Mesenchymal stem cell (in vitro differentiated cells and primary cell): Measurements from ENCODE around the gene ROBO1.

ENCODE experiments used
- DNase-seq: peaks from one replicate; pipeline ENCODE4 v3.0.0-alpha.2; 2013
- H2AFZ ChIP-seq: one replicate; pipeline ENCODE4 v1.6.1; 2013; ENCODE audit warnings: low read depth, mild to moderate bottlenecking, control low read depth, inconsistent platforms, low read length, moderate library complexity
- H2AK5ac ChIP-seq: 2 replicates; pipeline ENCODE4 v1.6.1; 2013; ENCODE audit warnings: low read length, moderate library complexity, mild to moderate bottlenecking, inconsistent platforms; ENCODE audit not compliant: severe bottlenecking
- H2BK120ac ChIP-seq: one replicate; pipeline ENCODE4 v1.6.1; 2013; ENCODE audit warnings: low read depth, mild to moderate bottlenecking, inconsistent platforms, low read length, moderate library complexity
- H2BK12ac ChIP-seq, 2 experiments: one replicate each; pipeline ENCODE4 v1.6.1; 2013; ENCODE audit warnings: inconsistent platforms in 2 of 2, low read length in 2 of 2, mild to moderate bottlenecking in 2 of 2, moderate library complexity in 2 of 2, control low read depth in 1 of 2
- H2BK15ac ChIP-seq: one replicate; pipeline ENCODE4 v1.6.1; 2013; ENCODE audit warnings: mild to moderate bottlenecking, low read depth, inconsistent platforms; ENCODE audit not compliant: poor library complexity, severe bottlenecking
- H2BK5ac ChIP-seq: 2 replicates; pipeline ENCODE4 v1.6.1; 2013; ENCODE audit warnings: low read depth, mild to moderate bottlenecking, low read length, control low read depth, inconsistent platforms; ENCODE audit not compliant: poor library complexity, severe bottlenecking
- H3K14ac ChIP-seq, 2 experiments: one replicate each; pipeline ENCODE4 v1.6.1; 2013; ENCODE audit warnings: inconsistent platforms in 2 of 2, low read length in 2 of 2, control low read depth in 1 of 2, mild to moderate bottlenecking in 1 of 2, moderate library complexity in 1 of 2
- H3K18ac ChIP-seq, 2 experiments: one replicate each; pipeline ENCODE4 v1.6.1; 2013; ENCODE audit warnings: inconsistent platforms in 2 of 2, low read length in 2 of 2, control low read depth in 1 of 2, low read depth in 1 of 2, mild to moderate bottlenecking in 1 of 2
- H3K23ac ChIP-seq, 2 experiments: one replicate each; pipeline ENCODE4 v1.6.1; 2013; ENCODE audit warnings: inconsistent platforms in 2 of 2, low read length in 2 of 2, mild to moderate bottlenecking in 2 of 2, moderate library complexity in 2 of 2, control low read depth in 1 of 2
- H3K27ac ChIP-seq: 2 replicates; pipeline ENCODE4 v1.5.1; 2013; ENCODE audit warnings: mild to moderate bottlenecking, moderate library complexity, low read length, control low read depth, inconsistent platforms; ENCODE audit not compliant: poor library complexity, severe bottlenecking
- H3K27me3 ChIP-seq, 2 experiments: 2 replicates each; pipeline versions ENCODE4 v1.6.1 to v1.7.0; 2013; ENCODE audit warnings: low read length in 2 of 2, mild to moderate bottlenecking in 2 of 2, moderate library complexity in 2 of 2, control low read depth in 1 of 2, inconsistent platforms in 1 of 2; ENCODE audit not compliant: control insufficient read depth in 1 of 2, insufficient read depth in 1 of 2
- H3K36me3 ChIP-seq, 2 experiments: 2 replicates each; pipeline versions ENCODE4 v1.6.1 to v1.7.0; 2013; ENCODE audit warnings: low read length in 2 of 2, control low read depth in 1 of 2, inconsistent platforms in 1 of 2, low read depth in 1 of 2, mild to moderate bottlenecking in 1 of 2; ENCODE audit not compliant: insufficient read depth in 2 of 2, control insufficient read depth in 1 of 2
- H3K4ac ChIP-seq, 2 experiments: one replicate each; pipeline ENCODE4 v1.6.1; 2013; ENCODE audit warnings: inconsistent platforms in 2 of 2, low read length in 2 of 2, mild to moderate bottlenecking in 2 of 2, moderate library complexity in 2 of 2, control low read depth in 1 of 2, low read depth in 1 of 2
- H3K4me1 ChIP-seq: 2 replicates; pipeline ENCODE4 v1.6.1; 2013; ENCODE audit warnings: low read depth, low read length, control low read depth; ENCODE audit not compliant: control insufficient read depth, insufficient read depth
- H3K4me2 ChIP-seq: 2 replicates; pipeline ENCODE4 v1.6.1; 2013; ENCODE audit warnings: low read length, mild to moderate bottlenecking, inconsistent platforms; ENCODE audit not compliant: poor library complexity, severe bottlenecking
- H3K4me3 ChIP-seq, 2 experiments: 2 replicates each; pipeline versions ENCODE4 v1.5.1 to v1.7.0; 2013; ENCODE audit warnings: low read length in 2 of 2, mild to moderate bottlenecking in 2 of 2, control low read depth in 1 of 2, low read depth in 1 of 2; ENCODE audit not compliant: insufficient read depth in 1 of 2
- H3K79me1 ChIP-seq: replicated peaks from 2 replicates; pipeline ENCODE4 v1.6.1; 2013; ENCODE audit warnings: mild to moderate bottlenecking, control low read depth, low read length, inconsistent platforms; ENCODE audit not compliant: poor library complexity, severe bottlenecking
- H3K9ac ChIP-seq: 2 replicates; pipeline ENCODE4 v1.7.0; 2013; ENCODE audit warnings: mild to moderate bottlenecking, low read length, moderate library complexity
- H3K9me3 ChIP-seq: 2 replicates; pipeline ENCODE4 v1.7.0; 2013; ENCODE audit warnings: mild to moderate bottlenecking, low read length; ENCODE audit not compliant: control insufficient read depth
- H4K8ac ChIP-seq: one replicate; pipeline ENCODE4 v1.6.1; 2013; ENCODE audit warnings: inconsistent platforms, mild to moderate bottlenecking, low read length, moderate library complexity
- H4K91ac ChIP-seq: one replicate; pipeline ENCODE4 v1.6.1; 2013; ENCODE audit warnings: mild to moderate bottlenecking, low read length, inconsistent platforms
- WGBS: methylation state at CpG from one replicate; pipeline ENCODE4 v1.1.7; 2013; ENCODE audit warnings: mixed read lengths; 5-methylcytosine and 5-hydroxymethylcytosine counted together

The ROBO1 gene

GRCh38 chr3:78913711-78914110 is 854.1 kb downstream of the ROBO1 start:
- Histone ChIP-seq H2AFZ (no peak overlapping the region), H3K27ac (no peak overlapping the region), H3K4me3 (no peak overlapping the region), H3K36me3 (no peaks in the 10 kb centered on the region), H3K9ac (no peak overlapping the region), H2AK5ac (no peak overlapping the region), H2BK120ac (no peak overlapping the region), H2BK5ac (no peak overlapping the region), H3K9me3 (no peaks in the 10 kb centered on the region), H4K91ac (no peak overlapping the region), H3K27me3 (no peaks in the 10 kb centered on the region), H3K18ac (no peak overlapping the region), H3K14ac (no peak overlapping the region), H2BK15ac (no peak overlapping the region), H2BK12ac (no peak overlapping the region), H3K4me2 (no peak overlapping the region), H3K4ac (no peak overlapping the region), H3K4me1 (peaks cover 1% of the 10 kb centered on the region), H3K79me1 (peaks cover 2% of the 10 kb centered on the region), H3K23ac (no peak overlapping the region), H4K8ac (no peak overlapping the region)
- 77% methylated on average over 2 of the region's 2 CpGs for WGBS
- no peak for DNase-seq

- Histone ChIP-seq H3K4me3 (no peak overlapping the region), H3K4ac (no peak overlapping the region), H4K8ac (no peak overlapping the region), H2BK12ac (no peak overlapping the region), H2BK15ac (no peak overlapping the region), H3K4me1 (peaks cover 1% of the 10 kb centered on the region), H3K9me3 (no peaks in the 10 kb centered on the region), H3K27me3 (no peaks in the 10 kb centered on the region), H3K36me3 (no peaks in the 10 kb centered on the region), H3K23ac (no peak overlapping the region), H3K4me2 (no peak overlapping the region), H3K9ac (no peak overlapping the region), H2BK120ac (no peak overlapping the region), H4K91ac (no peak overlapping the region), H3K18ac (no peak overlapping the region), H3K27ac (no peak overlapping the region), H2BK5ac (no peak overlapping the region), H3K79me1 (peaks cover 2% of the 10 kb centered on the region), H2AK5ac (no peak overlapping the region), H2AFZ (no peak overlapping the region), H3K14ac (no peak overlapping the region)
- WGBS: no CpG with 5 or more reads among the region's 3 CpGs
- DNase-seq: no peak
These were observed 855.1 kb downstream of the ROBO1 start for GRCh38 chr3:78912687-78913086.

GRCh38 chr3:78912259-78912658 is 855.5 kb downstream of the ROBO1 start:
- H4K91ac ChIP-seq: no peak overlapping the region
- no peak overlapping the region for H3K18ac ChIP-seq
- no peak overlapping the region for H2BK120ac ChIP-seq
- H2BK12ac ChIP-seq: no peak overlapping the region
- no peak for DNase-seq
- no peak overlapping the region for H4K8ac ChIP-seq
- no peak overlapping the region for H3K4me2 ChIP-seq
- H3K4me1 ChIP-seq: peaks cover 1% of the 10 kb centered on the region
- no peak overlapping the region for H3K14ac ChIP-seq
- no peak overlapping the region for H3K23ac ChIP-seq
- H2BK5ac ChIP-seq: no peak overlapping the region
- H3K9ac ChIP-seq: no peak overlapping the region
- H3K36me3 ChIP-seq: no peaks in the 10 kb centered on the region
- no peak overlapping the region for H3K4ac ChIP-seq
- H2BK15ac ChIP-seq: no peak overlapping the region
- H2AFZ ChIP-seq: no peak overlapping the region
- 89% methylated on average over 5 of the region's 5 CpGs for WGBS
- H3K4me3 ChIP-seq: no peak overlapping the region
- H3K9me3 ChIP-seq: no peaks in the 10 kb centered on the region
- H3K27me3 ChIP-seq: no peaks in the 10 kb centered on the region
- H3K79me1 ChIP-seq: peaks cover 2% of the 10 kb centered on the region
- no peak overlapping the region for H2AK5ac ChIP-seq
- H3K27ac ChIP-seq: no peak overlapping the region

GRCh38 chr3:78911394-78911793 is 856.4 kb downstream of the ROBO1 start:
- no peak overlapping the region for H3K18ac ChIP-seq
- no peak overlapping the region for H2AK5ac ChIP-seq
- H3K36me3 ChIP-seq: no peaks in the 10 kb centered on the region
- H3K23ac ChIP-seq: no peak overlapping the region
- 82% methylated on average over 3 of the region's 4 CpGs for whole genome bisulfite sequencing
- peaks cover 1% of the 10 kb centered on the region for H3K4me1 ChIP-seq
- H3K9me3 ChIP-seq: no peaks in the 10 kb centered on the region
- H3K4me3 ChIP-seq: no peak overlapping the region
- H2AFZ ChIP-seq: no peak overlapping the region
- no peak overlapping the region for H3K9ac ChIP-seq
- H2BK12ac ChIP-seq: no peak overlapping the region
- H2BK5ac ChIP-seq: no peak overlapping the region
- H3K79me1 ChIP-seq: peaks cover 2% of the 10 kb centered on the region
- no peak overlapping the region for H3K27ac ChIP-seq
- H3K14ac ChIP-seq: no peak overlapping the region
- no peak overlapping the region for H2BK120ac ChIP-seq
- DNase-seq: no peak
- no peaks in the 10 kb centered on the region for H3K27me3 ChIP-seq
- H4K91ac ChIP-seq: no peak overlapping the region
- no peak overlapping the region for H4K8ac ChIP-seq
- H3K4ac ChIP-seq: no peak overlapping the region
- H2BK15ac ChIP-seq: no peak overlapping the region
- H3K4me2 ChIP-seq: no peak overlapping the region
